ENCODE data around the gene ZNF620.

DNA sequence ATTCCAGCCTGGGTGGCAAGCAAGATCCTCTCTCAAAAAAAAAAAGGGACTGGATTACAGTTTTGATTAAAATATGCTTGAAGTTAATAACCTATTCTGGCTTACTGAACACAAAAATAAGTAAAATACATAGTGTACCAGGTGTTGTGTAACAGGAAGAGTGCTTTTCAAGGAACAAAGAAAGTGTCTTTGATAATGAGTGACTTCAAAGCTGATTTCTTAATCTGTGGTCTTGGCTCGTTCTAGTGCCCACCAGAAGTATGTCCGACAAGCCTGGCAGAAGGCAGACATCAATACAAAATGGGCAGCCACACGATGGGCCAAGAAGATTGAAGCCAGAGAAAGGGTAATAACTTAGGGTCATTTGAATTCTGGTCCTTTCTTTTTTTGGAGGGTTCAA, 44.7 kb upstream of the ZNF620 start:
- TF ChIP-seq, protein P1, sequence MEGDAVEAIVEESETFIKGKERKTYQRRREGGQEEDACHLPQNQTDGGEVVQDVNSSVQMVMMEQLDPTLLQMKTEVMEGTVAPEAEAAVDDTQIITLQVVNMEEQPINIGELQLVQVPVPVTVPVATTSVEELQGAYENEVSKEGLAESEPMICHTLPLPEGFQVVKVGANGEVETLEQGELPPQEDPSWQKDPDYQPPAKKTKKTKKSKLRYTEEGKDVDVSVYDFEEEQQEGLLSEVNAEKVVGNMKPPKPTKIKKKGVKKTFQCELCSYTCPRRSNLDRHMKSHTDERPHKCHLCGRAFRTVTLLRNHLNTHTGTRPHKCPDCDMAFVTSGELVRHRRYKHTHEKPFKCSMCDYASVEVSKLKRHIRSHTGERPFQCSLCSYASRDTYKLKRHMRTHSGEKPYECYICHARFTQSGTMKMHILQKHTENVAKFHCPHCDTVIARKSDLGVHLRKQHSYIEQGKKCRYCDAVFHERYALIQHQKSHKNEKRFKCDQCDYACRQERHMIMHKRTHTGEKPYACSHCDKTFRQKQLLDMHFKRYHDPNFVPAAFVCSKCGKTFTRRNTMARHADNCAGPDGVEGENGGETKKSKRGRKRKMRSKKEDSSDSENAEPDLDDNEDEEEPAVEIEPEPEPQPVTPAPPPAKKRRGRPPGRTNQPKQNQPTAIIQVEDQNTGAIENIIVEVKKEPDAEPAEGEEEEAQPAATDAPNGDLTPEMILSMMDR (IDR thresholded peaks at IDR 0.05; ENCODE audit: insufficient read depth, low read depth, low read length) = no peak
- TF ChIP-seq EZH2 (IDR thresholded peaks at IDR 0.05; ENCODE audit: insufficient read depth, low read length) = no peak

Measured in astrocyte (in vitro differentiated cells and primary cell).